GM18907 (cell line): ENCODE measurements around the gene APOOL.
"Not testable (repeated sequence)": the region's sequence is repeated elsewhere in the genome, so short reads cannot be mapped to it uniquely, and the experiment has no call there.

Experiments used
- ATAC-seq: cut with Tn5 transposase; IDR thresholded peaks from one replicate; pipeline ENCODE4 v1.9.1; 2021; ENCODE audit warnings: mild to moderate bottlenecking, moderate library complexity; ENCODE audit not compliant: unreplicated experiment

APOOL gene

GRCh38 chrX:85003655-85004244, at the start of gene APOOL:
Gene APOOL, plus strand, starts transcription at chrX:85003877. Its CDS starts 36 bp downstream, at chrX:85003913.
- ATAC-seq: peak; percentile 97

- no peak for ATAC-seq
These were observed 47.4 kb upstream of the APOOL start for GRCh38 chrX:84956304-84956703.

- ATAC-seq: no peak
These were observed 28.9 kb upstream of the APOOL start for GRCh38 chrX:84974803-84975202.

GRCh38 chrX:84991739-84992138, 11.9 kb upstream of the APOOL start:
- ATAC-seq: not testable (repeated sequence)

GRCh38 chrX:84993150-84993549, 10.5 kb upstream of the APOOL start:
- no peak for ATAC-seq

- no peak for ATAC-seq
These were observed 2.3 kb upstream of the APOOL start for GRCh38 chrX:85001344-85001743.

GRCh38 chrX:85004255-85004654, 578 bp downstream of the APOOL start:
- ATAC-seq: peak; percentile 12

GRCh38 chrX:85012098-85012497, 8.4 kb downstream of the APOOL start:
- no peak for ATAC-seq

GRCh38 chrX:85015351-85015750, 11.7 kb downstream of the APOOL start:
- ATAC-seq: not testable (repeated sequence)

- ATAC-seq: no peak
These were observed 14.0 kb downstream of the APOOL start for GRCh38 chrX:85017721-85018120.

GRCh38 chrX:85018471-85018870, 14.8 kb downstream of the APOOL start:
- ATAC-seq: no peak

GRCh38 chrX:85020216-85020615, 16.5 kb downstream of the APOOL start:
- ATAC-seq: no peak

GRCh38 chrX:85024044-85024443, 20.4 kb downstream of the APOOL start:
- no peak for ATAC-seq

- ATAC-seq: no peak
These were observed 20.9 kb downstream of the APOOL start for GRCh38 chrX:85024562-85024961.

GRCh38 chrX:85026170-85026569, 22.5 kb downstream of the APOOL start:
- ATAC-seq: no peak

- ATAC-seq: no peak
These were observed 25.4 kb downstream of the APOOL start for GRCh38 chrX:85029043-85029442.

GRCh38 chrX:85031505-85031904, 27.8 kb downstream of the APOOL start:
- ATAC-seq: no peak

GRCh38 chrX:85037114-85037513, 33.4 kb downstream of the APOOL start:
- ATAC-seq: no peak

- ATAC-seq: no peak
These were observed 48.0 kb downstream of the APOOL start for GRCh38 chrX:85051627-85052026.

GRCh38 chrX:85052205-85052604, 48.5 kb downstream of the APOOL start:
- no peak for ATAC-seq

GRCh38 chrX:85052636-85053343, 49.1 kb downstream of the APOOL start:
- peak; percentile 43 for ATAC-seq

- no peak for ATAC-seq
These were observed 62.0 kb downstream of the APOOL start for GRCh38 chrX:85065512-85066198.
